GM13977 (cell line): ENCODE data around the gene ACTL10.

Experiments
- DNase-seq: peaks from one replicate; pipeline ENCODE4 v3.0.0; 2012; ENCODE audit warnings: low spot score
- CTCF ChIP-seq: IDR thresholded peaks from 2 replicates; pipeline ENCODE4 v1.5.1; 2012; ENCODE audit warnings: mild to moderate bottlenecking, control low read depth; ENCODE audit not compliant: insufficient read depth; ENCODE audit errors: extremely low read depth, missing control alignments
- in situ Hi-C: fragments of 300-500 bp; cut with MboI; formaldehyde crosslinking; loops from one replicate; pipeline ENCODE4 v1.12.0; 2022; ENCODE audit warnings: low sequenced_read_pairs, low pct_unique_long_range_greater_than_20kb, mixed read lengths, inconsistent platforms; ENCODE audit not compliant: unreplicated experiment

ACTL10 gene

DNA sequence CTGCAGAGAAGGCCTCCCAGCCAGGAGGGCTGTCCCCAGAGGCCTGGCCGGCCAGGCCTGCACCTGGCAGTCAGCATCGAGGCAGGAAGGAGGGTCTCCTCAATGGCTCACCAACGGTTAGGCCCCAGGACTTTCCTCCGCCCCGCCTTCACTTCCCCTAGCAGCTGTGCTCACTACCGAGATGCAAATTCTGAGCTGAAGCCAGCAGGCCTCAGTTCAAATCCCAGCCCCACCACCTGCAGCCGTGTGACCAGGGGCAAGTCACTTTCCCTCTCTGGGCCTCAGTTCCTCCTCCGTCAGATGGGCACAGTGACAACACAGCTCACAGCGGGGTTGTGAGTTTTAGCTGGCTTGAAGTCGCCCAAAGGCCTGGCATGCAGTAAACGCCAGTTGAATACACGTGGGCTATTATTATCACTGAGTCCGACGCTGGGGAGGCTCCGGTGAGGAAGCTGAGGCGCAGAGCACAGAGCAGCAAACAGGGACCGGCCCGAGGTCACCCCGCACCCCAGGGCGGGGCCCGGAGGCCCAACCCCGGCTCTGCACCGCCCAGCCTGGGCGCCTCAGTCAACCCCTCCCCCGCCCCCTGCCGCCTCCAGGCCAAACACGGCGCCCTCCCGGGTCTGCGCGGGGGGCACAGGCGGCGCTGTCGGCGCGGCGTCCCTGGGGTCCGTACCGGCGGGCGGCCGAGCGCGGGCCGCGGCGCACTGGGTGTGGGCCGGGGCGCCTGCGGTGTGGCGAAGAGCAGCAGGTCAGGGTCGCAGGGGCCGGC is 18.8 kb downstream of the ACTL10 start:
- DNase-seq = peak; percentile 88
- no peak for TF ChIP-seq CTCF
- in situ Hi-C loops = no loop called here

- in situ Hi-C loops = no loop called here
- peak; percentile 23 for TF ChIP-seq CTCF
- peak; percentile 99 for DNase-seq
These were observed 19.6 kb downstream of the ACTL10 start, which contains the start of gene E2F1 for GRCh38 chr20:33686100-33686983. E2F1 (minus strand) TSS chr20:33686385; CDS start chr20:33686264, 121 bp downstream.

DNA sequence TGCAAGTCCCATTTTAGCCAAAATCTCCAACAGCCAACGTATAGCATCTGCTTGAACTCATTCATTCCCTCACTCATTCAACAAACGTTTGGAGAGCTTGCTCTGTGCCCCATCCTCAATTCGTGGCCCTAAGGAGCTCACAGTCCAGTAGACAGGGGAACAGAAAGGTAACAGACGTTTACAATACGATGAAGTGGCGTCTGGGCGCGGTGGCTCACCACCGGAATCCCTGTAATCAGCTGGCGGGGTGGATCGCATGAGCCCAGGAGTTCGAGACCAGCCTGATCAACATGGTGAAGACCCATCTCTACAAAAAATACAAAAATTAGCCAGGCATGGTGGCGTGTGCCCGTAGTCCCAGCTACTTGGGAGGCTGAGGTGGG is 20.2 kb downstream of the ACTL10 start:
- no peak for DNase-seq
- in situ Hi-C loops = no loop called here

DNA sequence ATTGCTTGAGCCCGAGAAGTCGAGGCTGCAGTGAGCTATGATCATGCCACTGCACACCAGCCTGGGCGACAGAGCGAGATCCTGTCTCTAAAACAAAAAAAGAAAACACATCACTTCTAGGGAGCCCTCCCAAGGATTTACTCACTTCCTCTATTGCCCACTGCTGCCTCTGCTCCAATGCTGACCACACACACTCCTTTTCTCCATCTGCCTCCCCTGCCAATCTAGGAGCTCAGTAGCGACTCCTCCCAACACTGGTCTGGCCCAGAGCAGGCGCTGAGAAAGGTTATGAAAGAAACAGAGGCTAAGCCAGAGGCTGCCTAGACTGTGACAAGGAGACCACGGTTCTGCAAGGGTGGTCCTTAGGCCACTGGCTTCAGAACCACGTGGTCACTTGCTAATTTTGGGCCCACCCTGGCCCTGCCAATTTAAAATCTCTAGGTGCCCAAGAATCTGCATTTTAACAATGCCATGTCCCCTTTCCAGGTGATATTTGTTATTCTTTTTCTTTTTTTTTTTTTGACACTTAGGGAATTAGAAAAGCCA is 20.7 kb downstream of the ACTL10 start:
- in situ Hi-C loops = no loop called here
- no peak for TF ChIP-seq CTCF
- no peak for DNase-seq

More for the DNA sequence above, 20.2 kb downstream of the ACTL10 start:
- TF ChIP-seq CTCF = no peak

- TF ChIP-seq CTCF = no peak
- no peak for DNase-seq
- in situ Hi-C loops = no loop called here
These were observed 21.5 kb downstream of the ACTL10 start for GRCh38 chr20:33687993-33688937.
